HG03520 (cell line): ENCODE results near the gene ARHGAP26.

Experiments used
- ATAC-seq: cut with Tn5 transposase; IDR thresholded peaks from one replicate; pipeline ENCODE4 v1.9.1; 2021; ENCODE audit warnings: mild to moderate bottlenecking, moderate library complexity; ENCODE audit not compliant: unreplicated experiment

The ARHGAP26 gene

DNA sequence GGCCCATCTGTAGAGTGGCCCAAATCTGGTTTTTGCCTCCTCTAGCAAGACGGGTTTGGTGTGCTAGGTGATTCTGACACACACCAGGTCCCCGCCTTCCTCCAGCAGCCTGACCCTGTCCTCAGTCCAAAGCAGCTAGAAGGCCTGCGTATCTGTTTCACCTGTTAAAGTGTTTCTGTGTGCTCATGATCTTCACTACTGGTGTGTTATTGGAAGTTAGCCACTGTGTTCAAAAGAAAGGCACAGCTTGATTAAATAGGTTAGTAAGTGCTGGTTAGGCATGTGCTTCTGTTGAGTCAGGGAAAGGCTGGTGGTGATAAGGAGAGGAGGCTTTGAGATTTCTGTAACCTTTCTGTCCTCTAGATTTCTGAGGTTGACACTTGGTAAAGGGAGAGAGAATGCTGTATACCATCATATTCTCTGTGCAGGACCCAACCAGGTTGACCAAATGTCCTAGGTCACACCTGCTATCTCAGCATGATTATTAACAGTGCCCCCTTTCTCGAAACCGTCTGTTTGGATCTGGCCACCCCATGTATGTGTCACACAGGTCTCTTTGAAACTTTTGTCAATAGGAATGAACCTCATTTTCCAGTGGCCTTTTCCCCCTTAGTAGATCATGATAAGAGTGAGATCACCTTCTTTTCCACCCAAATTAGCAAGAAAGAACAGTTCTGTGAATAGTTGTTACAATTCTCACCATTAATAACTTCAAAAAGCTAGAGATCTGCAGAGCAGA is 58.8 kb downstream of the ARHGAP26 start:
- ATAC-seq, result no peak

- no peak for ATAC-seq
Measured at GRCh38 chr5:142829801-142830220, 59.6 kb downstream of the ARHGAP26 start.

GRCh38 chr5:142830241-142831008 is 60.2 kb downstream of the ARHGAP26 start:
- no peak for ATAC-seq

GRCh38 chr5:142831009-142831383 is 60.8 kb downstream of the ARHGAP26 start:
- no peak for ATAC-seq

GRCh38 chr5:142832263-142832662 is 62.1 kb downstream of the ARHGAP26 start:
- ATAC-seq, result no peak

DNA sequence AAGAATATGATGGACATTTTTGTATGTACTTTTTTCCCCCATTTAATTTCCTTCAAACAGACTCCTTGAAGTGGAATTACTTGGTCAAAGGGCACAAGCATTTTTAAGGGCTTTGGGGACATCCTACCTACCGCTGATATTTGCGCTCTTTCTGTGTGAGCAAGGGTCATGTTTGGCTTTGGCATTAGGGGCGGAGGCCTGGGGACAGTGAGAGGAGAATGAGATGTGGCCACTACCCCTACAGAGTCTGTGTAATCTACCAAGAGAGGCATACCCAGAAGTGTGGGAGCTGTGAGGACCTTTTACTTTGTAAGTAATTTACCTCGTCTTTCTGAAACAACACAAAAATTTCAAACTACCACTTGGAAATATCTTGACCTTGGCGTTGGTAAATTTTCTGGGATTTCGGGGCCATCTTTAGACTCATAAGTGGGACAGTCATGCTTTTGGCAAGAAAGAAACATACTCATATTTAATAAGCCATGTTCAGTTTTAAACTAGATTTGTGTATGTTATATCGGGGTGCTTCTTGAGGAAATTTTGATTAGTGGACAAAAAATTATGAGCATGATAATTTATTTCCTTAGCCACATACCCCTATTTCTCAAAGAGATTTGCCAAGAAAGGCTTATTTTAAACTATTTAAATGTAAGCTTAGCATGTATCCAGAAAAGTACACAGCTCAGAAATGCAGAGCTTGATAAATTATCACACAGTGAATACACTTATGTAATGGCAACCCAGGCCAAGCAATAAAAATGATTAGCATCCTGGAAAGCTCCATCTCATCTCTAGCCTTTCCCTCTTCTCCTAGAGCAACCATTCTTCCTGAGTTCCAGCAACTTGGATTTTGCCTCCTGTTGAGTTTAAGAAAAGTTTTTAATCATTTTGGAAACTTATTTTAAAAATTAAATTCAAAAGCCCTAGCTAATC is 63.6 kb downstream of the ARHGAP26 start:
- no peak for ATAC-seq

DNA sequence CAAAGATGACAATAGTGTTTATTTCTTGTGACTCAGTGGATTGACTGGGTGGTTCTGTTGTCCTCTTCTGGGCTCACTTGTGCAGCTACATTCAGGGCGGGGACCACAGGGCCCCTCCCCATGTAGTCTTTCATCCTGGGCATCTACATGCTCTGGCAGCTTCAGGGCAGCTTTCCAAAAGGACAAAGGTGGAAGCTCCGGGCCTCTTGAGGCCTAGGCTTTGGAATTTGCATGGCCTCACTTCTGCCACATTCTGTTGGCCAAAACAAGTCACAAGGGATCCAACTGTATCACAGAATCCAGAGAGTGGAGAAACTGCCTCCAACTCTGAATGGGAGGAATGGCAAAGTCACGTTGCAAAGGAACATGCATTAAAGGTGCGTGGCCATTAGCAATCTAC is 64.3 kb downstream of the ARHGAP26 start:
- no peak for ATAC-seq

GRCh38 chr5:142835540-142835939 is 65.4 kb downstream of the ARHGAP26 start:
- ATAC-seq, result no peak

DNA sequence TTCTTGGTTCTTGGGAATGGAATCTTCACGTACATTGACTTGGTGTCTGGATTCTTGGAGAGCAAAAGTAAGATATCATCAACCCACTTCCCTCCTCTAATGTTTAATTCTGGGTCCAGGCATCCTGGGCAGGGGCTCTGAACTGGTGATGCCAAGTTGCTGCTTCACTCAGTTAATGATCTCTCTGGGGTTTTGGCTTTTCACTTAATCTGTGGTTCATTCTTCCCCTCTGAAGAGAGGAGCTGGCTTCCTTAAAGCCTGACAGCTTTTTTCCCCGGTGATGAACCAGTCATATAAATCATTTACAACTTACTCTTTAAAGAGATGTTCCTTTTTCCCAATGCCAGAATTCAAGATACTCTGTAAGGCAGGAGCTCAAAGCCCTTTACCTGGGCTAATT is 65.9 kb downstream of the ARHGAP26 start:
- no peak for ATAC-seq

GRCh38 chr5:142837081-142837725 is 67.0 kb downstream of the ARHGAP26 start:
- no peak for ATAC-seq

DNA sequence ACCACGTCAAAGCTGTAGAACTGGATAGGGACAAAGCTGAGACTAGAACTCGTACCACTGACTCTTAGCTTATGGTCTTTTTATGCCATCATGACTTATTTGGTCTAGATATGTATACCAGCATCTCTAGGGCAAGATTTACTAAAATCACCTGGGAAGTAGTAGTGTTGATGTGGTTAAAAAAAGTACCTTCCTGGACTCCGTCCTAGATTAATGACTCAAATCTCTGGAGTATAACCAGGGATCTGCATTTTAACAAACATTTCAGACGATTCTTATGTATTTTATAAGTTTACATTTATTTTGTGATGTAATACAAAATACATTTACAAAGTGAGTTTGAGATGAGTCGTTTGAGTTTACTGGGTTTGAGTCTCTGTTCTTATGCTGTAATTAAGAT is 68.7 kb downstream of the ARHGAP26 start:
- no peak for ATAC-seq

DNA sequence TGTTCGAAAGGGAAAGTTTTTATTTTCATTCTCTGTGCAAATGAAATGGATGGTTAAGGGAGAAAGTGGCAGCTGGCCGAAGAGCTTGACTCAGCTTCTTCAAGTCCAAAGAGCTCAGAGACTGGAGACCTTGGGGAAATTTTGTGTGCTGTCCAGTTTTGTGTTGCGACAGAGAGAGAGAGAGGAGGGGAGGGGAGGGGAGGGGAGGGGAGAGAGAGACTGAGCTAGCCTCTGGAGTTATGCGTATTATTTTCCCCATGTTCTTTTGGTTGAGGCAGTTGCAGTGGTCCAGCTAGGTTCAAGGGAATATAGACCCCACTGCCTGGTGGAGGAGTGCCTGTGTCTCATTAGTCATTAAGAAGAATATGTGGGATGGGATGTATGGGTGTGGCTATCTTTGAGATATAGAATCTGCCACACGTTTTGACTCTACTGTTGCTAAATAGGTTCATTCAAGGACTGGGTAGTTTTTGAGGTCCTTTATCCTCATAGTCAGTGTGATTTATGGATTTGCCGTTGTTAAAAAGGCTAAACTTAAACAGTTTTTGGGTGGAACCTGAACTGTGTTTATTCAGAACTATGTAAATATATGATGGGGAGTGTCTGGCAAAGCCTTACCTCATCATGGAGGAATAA is 69.7 kb downstream of the ARHGAP26 start:
- no peak for ATAC-seq

GRCh38 chr5:142840575-142840974 is 70.4 kb downstream of the ARHGAP26 start:
- ATAC-seq, result no peak

DNA sequence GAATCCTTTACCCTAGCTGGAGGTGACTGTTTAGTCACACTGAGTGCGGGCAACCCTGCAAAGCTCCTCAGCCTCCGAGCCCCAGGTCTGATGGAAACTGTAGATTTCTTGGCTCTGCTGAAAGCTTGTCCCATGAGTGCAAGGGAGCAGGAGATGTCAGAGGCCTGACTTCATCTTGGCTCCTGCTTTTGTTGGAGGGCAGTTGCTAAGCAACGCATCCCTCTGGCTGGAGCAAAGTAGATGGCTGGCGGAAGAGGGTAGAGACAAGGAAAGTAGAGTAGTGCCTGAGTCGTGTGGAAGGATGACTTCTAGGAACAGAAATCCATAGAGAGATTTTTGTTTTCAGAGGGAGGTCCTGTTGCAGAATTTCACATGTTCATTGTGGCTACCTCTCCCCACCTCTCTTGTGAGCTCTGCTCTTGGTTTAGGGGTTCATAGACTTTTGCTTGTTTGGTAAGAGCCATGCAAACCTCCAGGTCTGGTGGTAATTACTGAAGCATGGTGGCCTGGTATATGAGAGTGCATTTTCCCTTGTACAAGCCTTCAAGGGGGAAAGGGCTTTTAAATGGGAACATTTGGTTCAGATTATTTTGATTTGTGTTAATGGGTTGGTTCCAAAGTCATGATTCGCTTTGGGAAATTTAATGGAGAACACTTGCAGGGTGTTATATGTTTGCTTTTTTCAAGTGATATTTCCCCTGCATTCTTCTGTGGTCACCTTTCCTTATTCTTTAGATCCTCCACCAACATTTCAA is 71.5 kb downstream of the ARHGAP26 start:
- no peak for ATAC-seq

DNA sequence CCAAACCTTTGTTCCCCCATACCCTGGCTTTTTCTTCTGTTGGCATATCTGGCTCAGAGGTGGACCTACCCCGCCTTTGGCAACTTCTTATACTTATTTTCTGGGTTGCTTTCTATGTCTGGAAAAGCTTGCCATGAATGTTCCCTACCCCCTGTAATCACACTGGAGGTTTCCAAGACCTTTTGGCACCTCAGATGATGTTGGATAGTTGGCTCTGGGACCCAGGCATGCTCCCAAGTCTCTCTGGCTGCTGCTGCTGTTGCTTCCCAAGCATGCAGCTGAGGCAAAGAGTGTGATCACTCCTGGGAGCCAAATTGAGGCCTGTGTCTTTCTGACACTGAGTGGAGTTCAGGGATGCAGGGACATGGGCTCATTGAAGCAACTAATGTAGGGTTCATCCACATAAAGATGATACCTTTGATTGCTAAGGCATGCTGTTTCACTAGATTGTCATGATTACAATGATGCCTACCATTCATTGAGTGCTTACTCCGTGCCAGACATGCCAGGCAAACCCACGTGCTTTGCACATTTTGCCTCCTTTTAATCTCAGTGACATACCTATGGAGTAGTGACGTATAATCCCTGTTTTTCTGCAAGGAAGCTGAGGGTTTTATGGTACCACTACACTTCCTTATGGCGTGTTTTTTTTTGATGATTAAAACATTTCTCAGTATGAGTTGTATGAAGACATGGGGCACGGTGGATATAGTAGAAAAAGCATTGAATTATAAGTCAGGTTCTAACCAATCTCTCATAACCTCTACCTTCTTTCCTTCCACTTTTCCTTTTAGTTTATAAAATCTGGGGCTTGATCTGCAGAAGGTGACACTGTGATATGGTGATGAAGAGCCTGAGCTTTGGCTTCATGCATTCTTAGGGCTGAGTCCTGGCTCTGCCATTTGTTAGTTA is 73.1 kb downstream of the ARHGAP26 start:
- ATAC-seq, result no peak

DNA sequence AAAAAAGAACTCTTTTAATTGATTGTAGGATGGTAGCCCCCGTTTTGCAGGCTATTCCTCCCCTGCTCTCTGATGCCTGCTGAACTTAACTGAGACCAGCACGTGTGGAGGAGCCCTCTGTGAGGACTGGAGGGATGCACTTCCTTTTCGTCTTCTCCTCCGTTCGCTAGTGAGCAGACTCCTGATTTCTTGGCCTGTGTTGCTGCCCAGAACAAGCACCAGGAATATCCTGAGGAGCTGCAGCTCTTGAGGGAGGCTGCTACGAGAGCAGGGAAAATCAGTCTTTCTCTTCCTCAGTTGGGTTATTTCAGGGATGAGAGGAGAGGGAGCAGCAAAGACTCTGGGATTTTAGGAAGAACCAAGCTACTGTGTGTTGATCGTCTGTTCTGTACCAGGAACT is 74.7 kb downstream of the ARHGAP26 start:
- no peak for ATAC-seq

- ATAC-seq, result peak; percentile 36
Measured at GRCh38 chr5:142845402-142845921, 75.3 kb downstream of the ARHGAP26 start.

- peak; percentile 54 for ATAC-seq
Measured at GRCh38 chr5:142845954-142846398, 75.8 kb downstream of the ARHGAP26 start.
